HK-2 (cell line): ENCODE measurements around the gene TMEM255B.
"Not testable (repeated sequence)": the region's sequence is repeated elsewhere in the genome, so short reads cannot be mapped to it uniquely, and the experiment has no call there.

Experiments used
- DNase-seq: peaks from one replicate; pipeline ENCODE4 v3.0.0-alpha.2; 2018; ENCODE audit not compliant: unreplicated experiment

TMEM255B gene

DNA sequence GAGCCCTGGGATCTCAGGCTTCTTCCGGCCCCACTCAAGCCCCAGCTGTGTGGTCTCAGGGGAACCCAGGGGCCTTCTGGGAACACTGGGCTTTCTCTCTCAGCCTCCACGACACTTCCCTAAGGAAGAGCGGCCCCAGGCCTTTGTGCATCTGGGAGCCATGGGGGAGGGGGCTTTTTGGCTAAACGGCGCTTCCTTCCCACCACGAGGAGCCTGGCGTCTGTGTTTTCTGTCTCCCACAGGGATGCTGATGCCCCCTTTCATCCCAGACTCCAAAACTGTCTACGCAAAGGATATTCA lies 24.2 kb upstream of the TMEM255B start:
- DNase-seq: no peak

DNA sequence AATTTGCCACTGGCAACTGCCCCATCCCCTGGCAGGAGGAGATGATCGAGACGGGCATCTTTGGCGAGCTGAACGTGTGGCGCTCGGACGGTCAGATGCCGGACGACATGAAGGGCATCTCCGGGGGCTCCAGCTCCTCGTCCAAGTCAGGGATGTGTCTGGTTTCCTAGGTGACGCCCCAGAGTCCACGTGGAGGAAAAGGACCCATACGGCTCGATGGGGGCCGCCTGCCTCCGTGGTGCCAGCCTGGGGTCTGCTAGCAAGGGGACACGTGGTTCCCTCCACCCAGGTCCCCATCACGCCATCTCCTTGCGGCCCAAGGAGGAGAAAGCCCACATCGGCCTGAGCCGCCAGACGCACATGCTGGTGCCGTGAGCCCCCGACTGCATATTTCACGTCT lies 23.8 kb upstream of the TMEM255B start:
- no peak for DNase-seq

GRCh38 chr13:113735750-113736149 lies 23.3 kb upstream of the TMEM255B start:
- no peak for DNase-seq

DNA sequence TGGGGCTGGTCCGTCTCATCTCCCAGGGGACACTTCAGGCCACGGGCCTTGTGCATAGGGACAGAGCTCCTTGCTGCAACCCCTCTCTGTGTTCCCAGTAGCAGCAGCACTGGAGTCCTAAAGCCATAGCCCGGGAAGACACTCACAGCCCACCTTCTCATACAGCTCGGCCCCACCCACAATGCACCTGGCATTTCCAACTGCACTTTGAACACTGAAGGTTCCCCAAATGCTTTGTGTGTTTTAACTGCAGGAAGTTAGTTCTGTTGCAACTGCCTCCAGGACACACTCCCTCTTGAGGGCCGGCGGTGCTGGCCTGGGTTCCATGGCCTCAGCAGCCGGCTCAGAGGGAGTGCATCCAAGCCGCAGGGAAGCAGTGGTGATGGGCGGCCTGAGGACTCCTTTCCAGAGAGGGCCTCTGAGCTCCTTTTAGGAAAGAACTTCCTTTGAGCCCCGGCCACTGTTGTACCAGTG lies 22.7 kb upstream of the TMEM255B start:
- no peak for DNase-seq

DNA sequence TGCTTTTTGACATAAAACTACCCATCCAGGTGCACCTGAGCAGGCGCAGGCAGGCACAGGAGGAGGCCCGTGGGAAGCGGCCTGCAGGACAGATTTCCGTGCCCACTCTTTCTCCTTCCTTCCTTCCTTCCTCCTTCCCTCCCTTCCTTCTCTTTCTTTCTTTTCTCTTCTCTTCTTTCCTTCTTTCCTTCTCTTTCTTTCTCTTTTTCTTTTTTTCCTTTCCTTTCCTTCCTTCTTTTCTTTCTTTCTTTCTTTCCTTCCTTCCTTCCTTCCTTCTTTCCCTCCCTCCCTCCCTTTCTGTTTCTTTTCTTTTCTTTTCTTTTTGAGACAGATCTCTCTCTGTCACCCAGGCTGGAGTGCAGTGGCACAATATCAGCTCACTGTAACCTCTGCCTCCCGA lies 21.2 kb upstream of the TMEM255B start:
- no peak for DNase-seq

DNA sequence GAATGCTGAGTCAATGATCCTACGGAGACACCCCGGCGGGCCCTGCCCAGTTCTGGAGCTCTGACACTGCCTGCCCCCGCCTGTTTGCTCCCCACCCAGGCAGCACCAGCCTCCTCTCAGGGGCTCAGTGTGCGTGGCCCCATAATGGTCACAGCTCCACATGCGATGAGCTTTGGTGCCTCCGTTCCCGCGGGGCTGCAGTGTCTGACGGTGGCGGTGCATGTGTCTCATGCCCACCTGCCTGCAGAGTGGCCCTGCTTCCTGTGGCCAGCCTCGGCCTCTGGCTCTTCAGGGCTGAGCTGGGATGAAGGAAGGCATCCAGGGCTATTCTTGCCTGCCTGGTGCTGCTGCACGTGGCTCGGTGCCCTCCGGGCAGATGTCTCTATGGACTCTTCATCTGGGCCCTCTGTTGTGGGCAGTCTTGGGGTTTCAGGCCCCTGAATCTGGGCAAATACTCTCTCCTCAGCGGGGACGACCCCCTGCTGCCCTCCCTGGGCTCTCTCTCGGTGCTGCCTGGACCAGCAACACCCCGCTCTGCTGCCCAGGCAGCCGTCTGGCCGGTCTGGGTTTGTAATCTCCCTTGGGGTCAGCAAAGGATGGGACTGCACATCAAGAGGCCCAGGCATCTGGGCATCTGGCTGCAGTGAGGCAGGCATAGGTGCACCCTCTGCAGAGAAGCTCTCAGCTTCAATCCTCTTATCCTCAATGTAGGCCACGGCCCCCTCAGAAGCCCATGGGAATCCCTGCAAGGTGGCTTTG lies 19.3 kb upstream of the TMEM255B start:
- no peak for DNase-seq

GRCh38 chr13:113740286-113740556 lies 18.8 kb upstream of the TMEM255B start:
- no peak for DNase-seq

DNA sequence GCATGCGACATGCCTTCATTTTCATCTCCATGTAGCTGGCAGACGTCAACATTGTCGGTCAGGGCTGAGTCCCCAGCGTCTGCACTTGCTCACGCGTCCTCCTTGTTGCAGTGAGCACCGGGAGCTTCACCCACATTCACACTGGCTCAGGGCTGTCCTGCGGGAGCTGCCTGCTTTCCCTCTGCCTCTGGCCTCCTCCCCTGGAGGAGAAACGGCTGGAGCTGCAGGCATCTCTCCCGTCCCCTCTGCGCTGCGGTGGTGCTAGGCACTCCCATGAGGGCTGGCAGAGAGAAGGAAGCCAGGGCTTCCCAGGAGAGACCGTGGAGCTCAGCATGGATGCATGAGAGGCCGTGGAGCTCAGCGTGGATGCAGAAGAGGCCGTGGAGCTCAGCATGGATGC lies 18.4 kb upstream of the TMEM255B start:
- DNase-seq: no peak

- DNase-seq: no peak
Measured at GRCh38 chr13:113741191-113741668, 17.8 kb upstream of the TMEM255B start.

DNA sequence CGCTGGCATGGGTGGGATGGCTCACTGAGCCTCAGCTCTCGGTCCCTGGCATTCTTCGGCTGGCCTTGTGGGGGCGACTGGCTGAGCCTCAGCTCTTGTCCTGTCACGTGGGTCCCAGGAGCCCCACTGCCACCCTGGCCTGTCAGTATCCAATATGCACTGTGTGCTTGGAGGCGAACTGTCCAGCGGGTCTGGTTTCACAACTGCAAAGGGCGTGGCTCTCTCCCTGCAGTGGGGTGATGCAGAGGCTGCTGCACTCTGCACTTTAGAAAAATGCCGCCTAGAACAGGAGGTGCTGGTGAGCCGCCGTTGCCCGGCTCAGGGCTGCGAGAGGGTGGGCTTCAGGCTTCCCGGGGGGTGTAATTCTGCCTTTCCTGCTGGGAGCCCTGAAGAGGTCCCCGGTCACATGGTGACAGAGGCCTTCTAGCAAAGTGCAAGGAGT lies 17.0 kb upstream of the TMEM255B start:
- DNase-seq: peak; percentile 45

DNA sequence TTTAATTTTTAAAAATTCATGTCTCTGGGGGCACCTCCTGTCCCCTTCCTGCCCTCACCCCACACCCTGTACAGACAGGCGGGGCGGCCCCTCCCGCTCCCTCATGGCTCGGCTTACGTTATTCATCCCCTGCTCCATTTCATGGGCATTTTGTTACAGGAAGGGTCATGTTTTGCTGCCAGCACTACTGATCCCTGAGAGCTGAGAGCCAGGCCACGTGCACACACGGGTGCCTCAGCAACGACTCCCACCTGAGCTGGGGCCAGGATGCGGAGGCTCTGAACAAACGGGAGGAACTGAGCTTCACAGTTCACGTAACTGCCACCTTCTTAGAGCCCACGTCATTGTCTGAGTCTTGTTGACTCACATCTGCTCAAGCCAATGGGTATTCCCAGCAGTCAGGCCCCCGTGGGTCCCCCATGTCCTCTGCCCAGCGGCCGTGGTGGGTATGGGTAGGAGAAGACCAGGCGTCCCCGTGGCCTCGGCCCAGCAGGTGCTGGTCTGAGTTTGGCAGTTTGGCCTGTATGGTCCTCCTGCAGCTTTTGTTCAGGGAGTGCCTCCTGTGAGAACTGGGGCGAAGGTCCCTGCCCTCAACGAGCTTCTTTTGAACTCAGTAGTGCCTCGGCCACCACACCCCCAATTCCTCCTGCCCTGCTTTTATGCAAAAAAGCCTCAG lies 16.4 kb upstream of the TMEM255B start:
- peak; percentile 13 for DNase-seq

GRCh38 chr13:113743366-113744195 lies 15.4 kb upstream of the TMEM255B start:
- no peak for DNase-seq

- DNase-seq: no peak
Measured at GRCh38 chr13:113744197-113745000, 14.6 kb upstream of the TMEM255B start.

GRCh38 chr13:113745059-113745458 lies 14.0 kb upstream of the TMEM255B start:
- no peak for DNase-seq

DNA sequence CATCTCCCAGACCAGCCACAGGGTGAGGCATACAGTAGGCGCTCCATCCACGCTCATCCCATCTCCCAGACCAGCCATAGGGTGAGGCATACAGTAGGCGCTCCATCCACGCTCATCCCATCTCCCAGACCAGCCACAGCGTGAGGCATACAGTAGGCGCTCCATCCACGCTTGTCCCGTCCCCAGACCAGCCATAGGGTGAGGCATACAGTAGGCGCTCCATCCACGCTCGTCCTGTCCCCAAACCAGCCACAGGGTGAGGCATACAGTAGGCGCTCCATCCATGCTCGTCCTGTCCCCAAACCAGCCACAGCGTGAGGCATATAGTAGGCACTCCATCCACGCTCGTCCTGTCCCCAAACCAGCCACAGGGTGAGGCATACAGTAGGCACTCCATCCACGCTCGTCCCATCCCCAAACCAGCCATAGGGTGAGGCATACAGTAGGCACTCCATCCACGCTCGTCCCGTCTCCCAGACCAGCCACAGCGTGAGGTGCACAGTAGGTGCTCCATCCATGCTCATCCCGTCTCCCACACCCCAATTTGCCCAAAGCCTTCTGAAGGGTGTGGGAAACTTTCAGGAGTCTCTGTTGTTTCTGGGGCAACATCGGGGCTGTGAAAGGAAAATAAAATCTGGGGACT lies 13.4 kb upstream of the TMEM255B start:
- DNase-seq: not testable (repeated sequence)

DNA sequence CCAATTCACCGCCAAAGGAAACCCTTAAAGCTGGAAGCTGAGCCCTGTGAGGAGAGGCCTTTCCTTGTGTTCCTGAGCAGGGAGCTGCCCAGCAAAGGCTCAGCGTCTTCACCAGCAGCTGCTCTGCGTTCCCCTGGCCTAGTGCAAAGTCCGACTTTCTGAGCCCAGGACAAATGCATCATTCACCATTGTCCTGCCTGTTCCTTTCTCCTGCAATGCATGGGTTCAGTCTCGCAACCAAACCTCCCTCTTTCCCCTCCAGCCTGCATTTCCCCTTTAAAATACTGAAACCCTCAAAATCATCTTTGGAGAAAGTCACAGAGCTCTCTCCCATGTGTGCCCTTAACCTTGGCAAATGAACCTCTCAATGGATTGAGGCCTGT lies 12.9 kb upstream of the TMEM255B start:
- DNase-seq: no peak

GRCh38 chr13:113746671-113747070 lies 12.4 kb upstream of the TMEM255B start:
- DNase-seq: no peak

DNA sequence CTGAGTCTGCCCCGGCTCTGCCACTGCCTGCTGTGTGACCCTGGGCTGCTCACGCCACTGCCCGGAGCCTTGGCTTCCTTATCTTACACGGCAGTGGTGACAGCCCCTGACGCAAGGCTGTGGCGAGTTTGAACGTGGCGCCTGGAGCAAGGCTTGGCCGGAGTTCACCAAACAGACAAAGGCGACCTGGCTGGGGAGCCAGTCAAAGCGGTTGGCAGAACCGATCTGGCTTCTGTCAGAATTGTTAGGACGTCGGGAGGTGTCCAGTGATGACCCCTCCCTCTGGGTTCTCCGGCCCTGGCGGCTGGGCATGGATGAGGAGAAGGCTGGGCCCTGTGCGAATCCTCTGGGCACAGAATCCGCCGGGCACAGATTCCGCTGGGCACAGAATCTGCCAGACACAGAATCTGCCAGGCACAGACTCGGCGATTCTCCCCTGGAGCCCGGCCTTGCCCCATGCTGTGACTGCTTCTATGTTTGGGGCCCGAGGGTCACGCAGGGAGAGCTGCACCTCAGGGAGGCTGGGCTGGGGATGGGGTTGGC lies 11.7 kb upstream of the TMEM255B start:
- DNase-seq: no peak

GRCh38 chr13:113748101-113748861 lies 10.7 kb upstream of the TMEM255B start:
- no peak for DNase-seq

DNA sequence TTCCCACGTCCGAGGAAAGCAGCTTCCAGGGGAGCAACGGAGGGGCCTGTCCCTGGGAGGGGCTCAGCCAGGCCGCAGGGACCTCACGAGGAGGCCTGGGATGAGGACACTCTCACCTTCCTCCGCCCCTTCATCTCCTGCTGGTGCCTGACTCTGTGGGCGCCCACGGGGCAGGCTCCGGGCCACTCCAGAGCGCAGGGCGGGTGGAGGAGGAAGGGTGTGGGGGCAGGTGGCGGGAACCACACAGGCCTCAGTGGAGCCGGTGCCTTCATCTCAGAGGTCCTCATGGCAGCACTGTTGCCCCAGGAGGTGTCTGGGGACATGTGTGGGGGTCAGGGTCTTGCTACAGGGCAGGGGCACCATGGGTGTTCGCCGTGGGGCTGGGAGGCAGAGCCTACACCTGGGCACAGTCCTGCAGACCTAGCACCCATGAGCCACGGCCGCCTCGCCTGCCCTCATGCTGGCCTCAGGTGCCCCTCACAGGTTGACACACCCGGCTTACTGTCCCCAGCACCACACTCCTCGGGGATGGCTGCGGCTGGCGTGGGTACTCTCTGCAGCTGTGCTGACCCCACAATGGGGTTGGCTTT lies 10.1 kb upstream of the TMEM255B start:
- DNase-seq: no peak
